ENCODE results near the gene CADM3.

DNA sequence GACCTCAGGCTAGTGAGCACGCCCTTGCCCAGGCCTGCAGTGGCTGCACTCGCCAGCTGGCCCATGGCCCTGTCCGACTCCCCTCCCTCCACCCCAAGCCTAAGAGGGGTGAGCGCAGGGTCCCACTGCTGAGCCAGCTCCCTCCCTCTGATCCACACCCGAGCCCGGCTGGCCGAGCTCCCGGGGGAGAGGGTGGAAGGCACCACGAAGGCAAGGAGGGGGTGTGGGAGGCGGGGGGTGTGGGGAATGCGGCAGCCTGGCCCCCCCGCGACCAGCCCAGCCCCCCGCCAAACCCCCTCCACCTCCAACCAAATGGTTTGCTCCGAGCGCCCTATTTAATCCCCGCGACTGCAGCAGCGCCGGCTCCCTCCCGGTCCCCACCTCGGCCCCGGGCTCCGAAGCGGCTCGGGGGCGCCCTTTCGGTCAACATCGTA, at the start of gene CADM3:
- TF ChIP-seq POLR2AphosphoS5 (IDR thresholded peaks at IDR 0.05; ENCODE audit: borderline replicate concordance, low read depth, low read length) (no peak), EZH2 (IDR thresholded peaks at IDR 0.05) (no peak), FOXP2 (optimal IDR thresholded peaks at IDR 0.05; ENCODE audit: control extremely low read depth, extremely low read length, insufficient read depth) (no peak)

Measured in SK-N-MC (cell line).